ENCODE results near the gene PERM1.

DNA sequence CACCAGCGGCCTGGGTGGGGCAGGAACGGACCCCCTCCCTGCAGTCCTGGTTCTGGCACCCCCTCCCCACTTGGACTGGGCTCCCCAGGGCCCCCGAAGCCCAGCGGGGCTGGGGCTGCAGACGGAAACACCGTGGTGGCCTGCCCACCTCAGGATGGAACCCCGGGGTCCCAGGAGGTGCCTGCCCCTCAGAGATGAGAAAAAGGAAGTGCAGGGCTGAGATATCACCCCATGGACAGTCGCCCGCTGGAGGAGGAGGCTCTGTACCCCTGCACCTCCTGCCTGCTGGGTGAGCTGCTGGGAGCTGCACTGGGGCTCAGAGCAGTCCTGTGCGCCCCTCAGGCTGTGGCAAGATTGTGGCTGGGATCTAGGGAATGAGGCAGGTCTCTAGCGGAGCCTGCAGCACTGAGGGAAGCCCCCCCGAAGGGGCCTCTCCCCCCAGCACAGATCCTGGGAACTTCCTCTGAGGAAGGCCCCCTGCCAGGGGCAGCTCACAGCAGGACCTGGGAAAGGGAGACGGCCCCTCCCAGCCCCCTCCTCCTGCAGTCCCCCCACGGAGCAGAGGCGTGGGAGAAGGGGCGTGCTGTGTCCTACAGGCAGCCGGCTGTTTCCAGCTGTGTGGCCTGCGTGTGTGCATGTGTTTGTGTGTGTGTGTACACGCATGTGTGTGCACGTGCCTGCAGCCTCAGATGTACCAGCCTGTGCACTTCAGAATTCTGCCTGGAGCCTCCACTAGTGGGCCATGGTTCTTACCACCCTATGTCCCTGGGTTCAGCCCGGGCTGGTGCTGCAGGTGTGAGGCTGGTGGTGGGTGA is 44.9 kb upstream of the PERM1 start:
- TF ChIP-seq, protein P1, sequence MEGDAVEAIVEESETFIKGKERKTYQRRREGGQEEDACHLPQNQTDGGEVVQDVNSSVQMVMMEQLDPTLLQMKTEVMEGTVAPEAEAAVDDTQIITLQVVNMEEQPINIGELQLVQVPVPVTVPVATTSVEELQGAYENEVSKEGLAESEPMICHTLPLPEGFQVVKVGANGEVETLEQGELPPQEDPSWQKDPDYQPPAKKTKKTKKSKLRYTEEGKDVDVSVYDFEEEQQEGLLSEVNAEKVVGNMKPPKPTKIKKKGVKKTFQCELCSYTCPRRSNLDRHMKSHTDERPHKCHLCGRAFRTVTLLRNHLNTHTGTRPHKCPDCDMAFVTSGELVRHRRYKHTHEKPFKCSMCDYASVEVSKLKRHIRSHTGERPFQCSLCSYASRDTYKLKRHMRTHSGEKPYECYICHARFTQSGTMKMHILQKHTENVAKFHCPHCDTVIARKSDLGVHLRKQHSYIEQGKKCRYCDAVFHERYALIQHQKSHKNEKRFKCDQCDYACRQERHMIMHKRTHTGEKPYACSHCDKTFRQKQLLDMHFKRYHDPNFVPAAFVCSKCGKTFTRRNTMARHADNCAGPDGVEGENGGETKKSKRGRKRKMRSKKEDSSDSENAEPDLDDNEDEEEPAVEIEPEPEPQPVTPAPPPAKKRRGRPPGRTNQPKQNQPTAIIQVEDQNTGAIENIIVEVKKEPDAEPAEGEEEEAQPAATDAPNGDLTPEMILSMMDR (IDR thresholded peaks at IDR 0.05): no peak
- TF ChIP-seq POLR2A (IDR thresholded peaks at IDR 0.05): no peak

Data from Peyer's patch (tissue), 4 donors.